ENCODE data around the gene RIMBP2.
"Not testable (repeated sequence)": the region's sequence is repeated elsewhere in the genome, so short reads cannot be mapped to it uniquely, and the experiment has no call there.

- TF ChIP-seq EZH2phosphoT487 (IDR thresholded peaks at IDR 0.05; ENCODE audit: insufficient read depth, low read depth); EZH2 (IDR thresholded peaks at IDR 0.05; ENCODE audit: insufficient read depth, poor library complexity, severe bottlenecking): not testable (repeated sequence)
These were observed 131.6 kb downstream of the RIMBP2 start for GRCh38 chr12:130584475-130584874.
